ENCODE measurements around the gene ASAP3.
"Not testable (repeated sequence)": the region's sequence is repeated elsewhere in the genome, so short reads cannot be mapped to it uniquely, and the experiment has no call there.

- TF ChIP-seq ZBTB40 (IDR thresholded peaks at IDR 0.05); ZBTB40 (CRISPR knock-in tag; IDR thresholded peaks at IDR 0.05); ETV5 (CRISPR knock-in tag; IDR thresholded peaks at IDR 0.05; ENCODE audit: borderline replicate concordance): not testable (repeated sequence)
Observed at GRCh38 chr1:23492776-23493175, 8.8 kb upstream of the ASAP3 start.

All from HepG2 (cell line).